ENCODE measurements around the gene CPEB4. TPM values are rescaled to one million over a fixed set of nuclear protein-coding genes. Genes with fewer than 3 reads are reported as not detected.

The CPEB4 gene
- total RNA-seq, 2 experiments from 2014 or later: 11.8 to 13.0 TPM

DNA sequence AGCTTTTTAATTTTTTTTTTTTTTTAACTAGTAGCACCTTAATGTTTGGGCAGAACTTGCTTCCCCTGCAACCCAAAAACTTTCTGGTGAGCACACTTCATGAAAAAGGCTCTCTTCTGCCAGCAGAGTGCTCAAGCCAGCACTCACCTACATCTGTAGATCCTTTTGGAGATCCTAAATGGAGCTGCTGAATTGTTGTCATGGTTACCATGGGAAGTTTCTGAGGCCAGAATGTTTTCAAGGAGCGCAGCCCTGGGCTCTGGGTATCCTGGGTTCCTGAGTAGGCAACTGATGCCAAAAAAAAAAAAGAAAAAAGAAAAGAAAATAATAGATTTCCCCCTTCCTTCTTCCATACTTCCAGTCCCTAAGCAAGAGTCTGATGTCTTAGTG is 3.1 kb upstream of the CPEB4 start:
- H3K4me3 Mint-ChIP-seq: peak overlapping the region; percentile 65
- peaks cover 14% of the 10 kb centered on the region for H3K36me3 Mint-ChIP-seq
- POLR2A ChIA-PET: interaction anchor here (0.6 to 2.2 kb wide), 5 partner anchors 27 to 1762 kb away, joined by 3 to 8 read pairs (median 3); no protein-coding TSS in a partner anchor
- peaks cover 9% of the 10 kb centered on the region for H3K9me3 Mint-ChIP-seq
- no peaks in the 10 kb centered on the region for H3K27me3 Mint-ChIP-seq
- DNase-seq: no peak
- H3K4me1 Mint-ChIP-seq: peaks cover 36% of the 10 kb centered on the region
- H3K27ac Mint-ChIP-seq: peak overlapping the region; percentile 87
- ATAC-seq (ENCODE audit: low read depth): no peak

DNA sequence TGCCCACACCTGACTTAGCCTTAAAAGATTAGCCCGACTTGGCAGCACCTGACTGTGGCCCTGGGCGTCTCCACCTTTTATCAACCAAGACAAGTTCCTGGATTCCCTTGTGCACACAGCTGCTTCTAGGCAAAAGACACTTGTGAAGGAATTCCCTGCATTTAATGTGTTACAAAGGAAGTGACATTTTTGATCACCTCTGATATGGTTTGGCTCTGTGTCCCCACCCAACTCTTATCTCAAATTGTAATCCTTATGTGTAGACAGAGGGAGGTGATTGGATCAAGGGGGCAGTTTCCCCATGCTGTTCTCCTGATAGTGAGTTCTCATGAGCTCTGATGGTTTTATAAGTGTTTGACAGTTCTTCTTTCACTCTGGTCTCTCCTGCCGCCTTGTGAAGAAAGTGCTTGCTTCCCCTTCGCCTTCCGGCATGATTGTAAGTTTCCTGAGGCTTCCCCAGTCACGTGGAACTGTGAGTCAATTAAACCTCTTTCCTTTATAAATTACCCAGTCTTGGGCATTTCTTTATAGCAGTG is 2.6 kb upstream of the CPEB4 start:
- peaks cover 40% of the 10 kb centered on the region for H3K4me1 Mint-ChIP-seq
- peaks cover 17% of the 10 kb centered on the region for H3K36me3 Mint-ChIP-seq
- no peak for ATAC-seq (ENCODE audit: low read depth)
- no peaks in the 10 kb centered on the region for H3K27me3 Mint-ChIP-seq
- H3K9me3 Mint-ChIP-seq: peaks cover 9% of the 10 kb centered on the region
- peak overlapping the region; percentile 65 for H3K4me3 Mint-ChIP-seq
- peak overlapping the region; percentile 85 for H3K27ac Mint-ChIP-seq
- POLR2A ChIA-PET: interaction anchor here (0.8 to 2.2 kb wide), 2 partner anchors 32 to 99 kb away, joined by 4 to 8 read pairs; no protein-coding TSS in a partner anchor
- DNase-seq: no peak

DNA sequence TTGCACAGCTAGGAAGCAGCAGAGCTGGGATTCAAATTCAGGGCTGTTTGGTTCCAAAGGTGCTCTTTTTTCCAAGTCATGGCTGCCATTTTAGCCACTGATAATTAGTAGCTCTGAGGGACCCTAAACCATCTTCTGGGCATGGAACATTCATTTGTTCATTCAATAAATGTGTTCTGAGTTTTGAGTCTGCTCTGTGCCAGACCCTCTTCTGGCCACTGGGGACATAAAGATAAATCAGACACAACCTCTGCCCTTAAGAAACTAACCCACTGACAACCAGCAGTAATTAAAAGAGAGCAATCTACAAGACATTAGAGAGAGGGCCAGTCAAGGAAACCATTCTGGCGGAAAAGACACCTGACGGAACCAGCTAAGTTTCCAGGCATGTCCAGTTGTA is 2.0 kb upstream of the CPEB4 start:
- H3K27ac Mint-ChIP-seq: peak overlapping the region; percentile 85
- H3K27me3 Mint-ChIP-seq: no peaks in the 10 kb centered on the region
- peaks cover 44% of the 10 kb centered on the region for H3K4me1 Mint-ChIP-seq
- no peak for ATAC-seq (ENCODE audit: low read depth)
- no peak for DNase-seq
- H3K36me3 Mint-ChIP-seq: peaks cover 17% of the 10 kb centered on the region
- peaks cover 9% of the 10 kb centered on the region for H3K9me3 Mint-ChIP-seq
- no peak overlapping the region for H3K4me3 Mint-ChIP-seq
- POLR2A ChIA-PET: interaction anchor here (2.2 kb wide), 1 partner anchor 31 kb away, joined by 8 read pairs; no protein-coding TSS in a partner anchor

DNA sequence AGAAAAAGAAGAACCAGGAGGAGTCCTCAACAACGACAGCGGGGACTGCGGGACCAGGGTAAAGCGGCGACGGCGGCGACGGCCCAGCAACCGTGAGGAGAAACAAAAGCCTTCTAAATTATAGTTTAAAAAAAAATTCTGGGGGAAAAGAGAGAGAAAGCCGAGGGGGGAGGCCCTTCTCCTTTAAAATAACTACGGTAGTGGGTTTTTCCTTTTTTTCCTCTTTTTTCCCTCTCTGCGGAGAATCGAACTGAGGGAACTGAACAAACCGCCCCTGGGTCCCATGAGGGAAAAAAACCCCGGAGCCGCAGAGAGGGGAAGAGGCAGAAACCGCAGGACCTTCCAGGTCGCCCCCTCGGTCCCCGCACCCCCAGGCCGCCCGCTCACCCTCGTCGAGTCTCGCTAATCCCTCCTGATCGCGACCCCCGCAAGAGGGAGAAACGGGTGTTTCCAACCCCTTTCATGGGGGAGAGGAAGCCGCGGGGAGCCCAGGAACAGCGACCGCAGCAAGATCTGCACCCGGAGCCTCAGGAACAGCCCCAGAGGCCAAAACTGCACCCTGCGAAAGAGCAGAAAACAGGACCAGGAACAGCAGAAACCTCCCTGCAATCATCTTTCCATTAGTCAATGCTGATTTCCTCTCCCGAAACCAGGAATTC is 453 bp downstream of the CPEB4 start:
- POLR2A ChIA-PET: interaction anchor here (0.8 to 1.5 kb wide), 5 partner anchors 8 to 272 kb away, joined by 3 to 24 read pairs (median 6); partner anchors contain the start of gene BOD1
- Mint-ChIP-seq H3K27ac (peak overlapping the region; percentile 98), H3K4me1 (peaks cover 48% of the 10 kb centered on the region), H3K9me3 (peaks cover 3% of the 10 kb centered on the region), H3K27me3 (no peaks in the 10 kb centered on the region), H3K36me3 (peaks cover 15% of the 10 kb centered on the region), H3K4me3 (peak overlapping the region; percentile 94)
- ATAC-seq (ENCODE audit: low read depth): peak; percentile 11
- DNase-seq: peak; percentile 41

DNA sequence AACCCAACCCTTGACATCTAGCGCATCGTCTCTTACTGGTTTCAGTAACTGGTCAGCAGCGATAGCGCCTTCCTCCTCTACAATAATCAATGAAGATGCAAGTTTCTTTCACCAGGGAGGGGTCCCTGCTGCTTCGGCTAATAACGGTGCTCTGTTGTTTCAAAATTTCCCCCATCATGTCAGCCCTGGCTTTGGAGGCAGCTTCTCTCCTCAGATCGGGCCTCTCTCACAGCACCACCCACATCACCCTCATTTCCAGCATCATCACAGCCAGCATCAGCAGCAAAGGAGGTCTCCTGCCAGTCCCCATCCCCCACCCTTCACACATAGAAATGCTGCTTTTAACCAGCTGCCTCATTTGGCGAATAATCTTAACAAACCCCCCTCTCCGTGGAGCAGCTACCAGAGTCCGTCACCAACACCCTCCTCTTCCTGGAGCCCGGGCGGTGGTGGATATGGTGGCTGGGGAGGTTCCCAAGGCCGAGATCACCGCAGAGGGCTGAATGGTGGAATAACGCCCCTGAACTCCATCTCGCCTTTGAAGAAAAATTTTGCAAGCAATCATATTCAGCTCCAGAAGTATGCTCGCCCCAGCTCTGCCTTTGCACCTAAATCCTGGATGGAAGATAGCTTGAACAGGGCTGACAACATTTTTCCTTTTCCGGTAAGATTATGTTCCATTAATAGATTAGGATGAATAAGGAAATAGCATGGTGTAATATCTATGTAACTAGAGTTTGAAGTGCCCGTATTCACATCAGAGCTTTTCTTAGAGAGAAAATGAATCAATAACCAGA is 2.2 kb downstream of the CPEB4 start:
- H3K9me3 Mint-ChIP-seq: no peaks in the 10 kb centered on the region
- no peak overlapping the region for H3K27ac Mint-ChIP-seq
- H3K27me3 Mint-ChIP-seq: no peaks in the 10 kb centered on the region
- no peak for ATAC-seq (ENCODE audit: low read depth)
- POLR2A ChIA-PET: interaction anchor here (0.9 to 1.5 kb wide), 2 partner anchors 25 to 28 kb away, joined by 6 to 11 read pairs; no protein-coding TSS in a partner anchor
- H3K4me1 Mint-ChIP-seq: peaks cover 39% of the 10 kb centered on the region
- H3K4me3 Mint-ChIP-seq: peak overlapping the region; percentile 62
- H3K36me3 Mint-ChIP-seq: peaks cover 12% of the 10 kb centered on the region
- no peak for DNase-seq

DNA sequence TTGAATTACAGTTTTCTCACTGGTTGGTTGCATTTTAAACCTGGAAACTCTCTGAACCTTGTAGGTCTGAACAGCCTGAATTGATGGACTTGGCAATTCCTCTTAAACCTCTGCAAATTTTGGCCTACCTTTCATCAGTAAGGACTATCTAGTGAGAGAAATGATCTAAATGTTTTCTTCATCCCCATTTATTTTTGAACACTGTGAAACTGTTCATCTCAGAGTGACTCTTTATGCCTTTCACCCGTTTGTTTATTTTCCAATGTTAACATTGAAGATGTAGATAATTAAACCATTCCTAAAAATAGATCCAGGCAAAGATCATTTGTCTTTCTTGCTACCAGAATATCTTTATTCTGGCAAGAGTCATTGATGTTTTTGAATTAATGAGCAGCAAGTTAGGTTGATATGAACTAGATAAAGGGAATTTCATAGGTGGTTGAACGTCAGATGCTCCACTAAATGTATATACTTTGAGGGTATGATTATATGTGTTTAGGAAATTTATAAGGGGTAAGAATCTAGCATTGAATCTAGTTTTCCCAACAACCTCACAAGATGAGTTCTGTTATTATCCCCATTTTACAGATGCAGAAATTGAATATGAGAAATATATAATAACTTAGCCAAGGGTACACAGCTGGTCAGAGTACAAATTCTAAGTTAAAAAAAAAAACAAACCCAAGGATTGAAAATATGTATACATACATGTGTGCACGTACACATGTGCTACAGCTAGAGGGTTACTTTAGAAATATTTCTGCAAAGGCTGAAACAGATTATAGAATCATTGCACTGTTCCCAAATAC is 3.4 kb downstream of the CPEB4 start:
- Mint-ChIP-seq H3K27me3 (no peaks in the 10 kb centered on the region), H3K36me3 (peaks cover 12% of the 10 kb centered on the region), H3K4me3 (peak overlapping the region; percentile 55), H3K4me1 (peaks cover 32% of the 10 kb centered on the region), H3K27ac (no peak overlapping the region), H3K9me3 (no peaks in the 10 kb centered on the region)
- POLR2A ChIA-PET: no interaction called here
- DNase-seq: no peak
- no peak for ATAC-seq (ENCODE audit: low read depth)

DNA sequence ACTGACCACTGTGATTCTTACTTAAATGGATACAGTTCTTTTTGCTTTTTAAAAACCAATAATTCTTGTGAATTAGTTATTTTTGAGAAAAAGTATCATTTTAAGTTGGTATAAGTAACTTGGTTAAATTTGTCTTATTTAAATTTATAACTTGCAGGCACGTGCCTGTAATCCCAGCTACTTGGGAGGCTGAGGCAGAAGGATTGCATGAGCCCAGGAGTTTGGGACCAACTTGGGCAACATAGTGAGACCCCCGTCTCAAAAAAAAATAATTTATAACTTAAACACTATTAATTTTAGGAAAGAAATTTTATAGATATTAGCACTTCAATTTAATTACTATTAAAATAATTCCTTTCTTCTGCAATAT is 5.0 kb downstream of the CPEB4 start:
- ATAC-seq (ENCODE audit: low read depth) (no peak), DNase-seq (no peak)
- Mint-ChIP-seq H3K4me3 (no peak overlapping the region), H3K27ac (no peak overlapping the region), H3K36me3 (peaks cover 12% of the 10 kb centered on the region), H3K4me1 (peaks cover 27% of the 10 kb centered on the region), H3K9me3 (no peaks in the 10 kb centered on the region), H3K27me3 (no peaks in the 10 kb centered on the region)
- POLR2A ChIA-PET: interaction anchor here (0.6 kb wide), 1 partner anchor 14 kb away, joined by 3 read pairs; no protein-coding TSS in a partner anchor

DNA sequence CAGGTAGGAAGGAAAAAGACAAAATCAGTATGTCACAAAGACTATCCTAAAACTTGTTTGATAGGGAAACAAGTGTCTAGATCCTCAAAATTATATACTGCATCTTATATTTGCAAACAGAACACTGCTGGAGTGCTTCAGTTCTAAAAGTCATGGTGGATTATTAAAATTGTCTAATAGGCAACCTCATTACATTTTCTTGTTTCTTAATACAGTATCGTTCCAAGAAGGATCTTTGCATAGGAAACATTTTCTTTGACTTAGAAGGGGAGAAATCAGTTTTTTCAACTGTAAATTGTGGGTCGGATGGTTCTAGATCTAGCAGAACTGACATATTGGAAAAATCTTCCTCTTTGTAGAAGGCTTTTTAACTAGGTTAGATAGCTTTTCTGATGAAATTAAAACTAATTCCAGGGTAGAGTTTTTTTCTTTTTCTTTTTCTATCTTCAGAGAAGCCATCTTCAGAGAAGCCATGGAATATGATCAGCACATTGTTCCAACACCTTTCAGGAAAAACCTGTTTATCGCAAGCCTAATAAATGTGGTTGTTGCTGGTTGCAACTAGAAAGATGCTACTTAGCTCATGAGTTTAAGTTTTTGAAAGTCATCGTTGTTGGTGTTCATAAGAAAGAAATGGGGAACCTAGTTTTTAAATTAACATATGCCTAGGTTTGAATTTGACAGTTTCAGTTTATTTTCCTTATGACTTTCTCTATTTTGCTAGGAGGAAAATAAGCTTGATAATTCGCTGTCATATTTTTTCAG is 7.4 kb downstream of the CPEB4 start:
- H3K4me1 Mint-ChIP-seq: peaks cover 19% of the 10 kb centered on the region
- no peak overlapping the region for H3K4me3 Mint-ChIP-seq
- POLR2A ChIA-PET: no interaction called here
- peaks cover 10% of the 10 kb centered on the region for H3K36me3 Mint-ChIP-seq
- H3K9me3 Mint-ChIP-seq: no peaks in the 10 kb centered on the region
- H3K27me3 Mint-ChIP-seq: no peaks in the 10 kb centered on the region
- no peak overlapping the region for H3K27ac Mint-ChIP-seq
- ATAC-seq (ENCODE audit: low read depth): no peak
- DNase-seq: no peak

DNA sequence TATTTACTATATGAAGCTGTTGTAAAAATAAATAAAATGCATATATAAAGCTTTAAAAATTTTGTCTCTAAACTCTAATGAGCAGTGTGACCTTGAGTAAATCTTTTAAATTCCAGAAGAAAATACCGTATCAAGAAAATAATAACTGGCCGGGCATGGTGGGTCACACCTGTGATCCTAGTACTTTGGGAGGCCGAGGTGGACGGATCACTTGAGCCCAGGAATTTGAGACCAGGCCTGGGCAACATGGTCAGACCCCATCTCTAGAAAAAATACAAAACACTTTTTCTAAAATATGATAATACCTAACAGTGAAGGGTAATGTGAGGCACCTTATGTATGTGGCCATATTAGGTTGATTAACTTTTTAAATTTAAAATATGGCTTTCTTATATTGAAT is 8.5 kb downstream of the CPEB4 start:
- POLR2A ChIA-PET: interaction anchor here (0.7 kb wide), 1 partner anchor 9 kb away, joined by 3 read pairs; the partner anchor contains the start of gene CPEB4
- ATAC-seq (ENCODE audit: low read depth) (no peak), DNase-seq (no peak)
- H3K4me1 Mint-ChIP-seq: peaks cover 10% of the 10 kb centered on the region
- H3K9me3 Mint-ChIP-seq: no peaks in the 10 kb centered on the region
- H3K4me3 Mint-ChIP-seq: no peak overlapping the region
- peaks cover 8% of the 10 kb centered on the region for H3K36me3 Mint-ChIP-seq
- no peak overlapping the region for H3K27ac Mint-ChIP-seq
- H3K27me3 Mint-ChIP-seq: no peaks in the 10 kb centered on the region

DNA sequence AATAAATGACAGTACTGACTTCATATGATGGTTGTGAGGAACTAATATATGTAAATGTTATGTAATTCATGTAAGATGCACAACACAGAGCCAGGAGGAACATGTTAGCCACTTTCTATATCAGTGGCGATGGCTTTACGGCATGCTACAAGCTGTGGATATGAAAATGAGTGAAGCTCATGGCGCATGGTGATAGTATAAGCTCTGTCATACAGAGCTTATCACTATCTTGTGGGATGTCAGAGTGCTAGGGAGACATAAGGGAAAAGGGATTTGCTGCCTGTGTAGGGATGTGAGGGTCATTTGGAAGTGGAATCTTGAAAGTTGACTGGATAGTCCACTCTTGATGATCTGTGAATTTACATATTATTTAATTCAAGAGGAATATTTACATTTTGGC is 13.6 kb downstream of the CPEB4 start:
- POLR2A ChIA-PET: interaction anchor here (1.2 to 1.7 kb wide), 2 partner anchors 14 to 16 kb away, joined by 3 to 4 read pairs; partner anchors contain the start of gene CPEB4
- peaks cover 3% of the 10 kb centered on the region for H3K36me3 Mint-ChIP-seq
- H3K27ac Mint-ChIP-seq: no peak overlapping the region
- H3K4me3 Mint-ChIP-seq: no peak overlapping the region
- DNase-seq: no peak
- H3K4me1 Mint-ChIP-seq: peaks cover 2% of the 10 kb centered on the region
- no peaks in the 10 kb centered on the region for H3K9me3 Mint-ChIP-seq
- ATAC-seq (ENCODE audit: low read depth): no peak
- no peaks in the 10 kb centered on the region for H3K27me3 Mint-ChIP-seq

DNA sequence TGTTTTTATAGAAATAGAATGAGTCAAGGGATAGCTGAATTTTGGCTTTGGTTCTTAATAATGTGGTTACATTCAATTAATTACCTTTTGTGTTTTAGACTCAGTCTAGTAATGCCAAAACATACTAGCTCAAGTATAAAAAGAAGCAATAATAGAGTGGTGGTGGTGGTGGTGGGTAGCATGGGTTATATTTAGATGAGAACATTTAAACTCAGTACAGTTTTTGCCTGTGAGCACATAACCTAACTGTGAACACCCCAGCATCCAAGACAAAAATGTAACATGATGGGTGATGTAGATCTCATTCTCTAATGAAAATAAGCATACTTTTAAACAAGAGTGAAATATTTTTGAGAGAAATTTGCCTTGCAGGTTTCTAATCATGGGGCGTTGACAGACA is 14.2 kb downstream of the CPEB4 start:
- H3K4me3 Mint-ChIP-seq: no peak overlapping the region
- no peaks in the 10 kb centered on the region for H3K9me3 Mint-ChIP-seq
- POLR2A ChIA-PET: interaction anchor here (1.2 to 1.7 kb wide), 2 partner anchors 14 to 15 kb away, joined by 3 to 4 read pairs; partner anchors contain the start of gene CPEB4
- peaks cover 3% of the 10 kb centered on the region for H3K36me3 Mint-ChIP-seq
- no peak overlapping the region for H3K27ac Mint-ChIP-seq
- H3K4me1 Mint-ChIP-seq: peaks cover 2% of the 10 kb centered on the region
- DNase-seq (no peak), ATAC-seq (ENCODE audit: low read depth) (no peak)
- no peaks in the 10 kb centered on the region for H3K27me3 Mint-ChIP-seq

DNA sequence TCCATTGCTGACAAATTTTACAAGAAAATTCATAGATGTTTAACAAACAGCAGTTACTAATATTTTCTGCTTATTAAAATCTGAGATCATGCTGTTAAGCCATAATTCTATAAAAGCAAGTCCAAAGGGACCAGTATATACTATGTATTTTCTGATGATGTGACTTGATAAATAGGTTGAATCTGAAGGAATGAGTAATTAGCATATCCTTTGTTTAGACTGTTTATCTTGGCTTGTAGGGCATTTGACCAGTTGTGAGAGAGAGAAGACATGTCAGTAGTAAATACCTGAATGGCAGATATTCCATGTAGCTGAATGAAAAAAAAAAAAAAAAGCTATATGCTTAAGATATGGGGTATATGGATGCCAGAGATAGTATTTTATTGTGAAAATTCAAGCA is 14.6 kb downstream of the CPEB4 start:
- no peaks in the 10 kb centered on the region for H3K27me3 Mint-ChIP-seq
- H3K4me3 Mint-ChIP-seq: no peak overlapping the region
- no peak for ATAC-seq (ENCODE audit: low read depth)
- no peaks in the 10 kb centered on the region for H3K9me3 Mint-ChIP-seq
- peaks cover 2% of the 10 kb centered on the region for H3K4me1 Mint-ChIP-seq
- H3K27ac Mint-ChIP-seq: no peak overlapping the region
- peaks cover 3% of the 10 kb centered on the region for H3K36me3 Mint-ChIP-seq
- no peak for DNase-seq
- POLR2A ChIA-PET: interaction anchor here (1.0 kb wide), 1 partner anchor 15 kb away, joined by 3 read pairs; no protein-coding TSS in a partner anchor
